ENCODE results near the gene CTSS. TPM values are rescaled to one million over a fixed set of nuclear protein-coding genes. Genes with fewer than 3 reads are reported as not detected.

Gene CTSS
- total RNA-seq: 13.3 TPM
- 10 to 100 TPM; 11.1 to 20.0 (median 13.9) TPM for polyA plus RNA-seq (ENCODE audit: insufficient read depth in 1 of 8, insufficient read length in 8 of 8, low replicate concordance in 1 of 8)
- long read RNA-seq, donor 1, full-length matches to known transcripts: 2 of 2 reads
- long read RNA-seq, donor 1, partial matches to known transcripts: 0 of 2 reads
- long read RNA-seq, donor 1, other reads (novel, unspliced or antisense): 0 of 2 reads
- long read RNA-seq, donor 2, full-length matches to known transcripts: 1 of 1 reads
- long read RNA-seq, donor 2, partial matches to known transcripts: 0 of 1 reads
- long read RNA-seq, donor 2, other reads (novel, unspliced or antisense): 0 of 1 reads
- long read RNA-seq, donor 3, full-length matches to known transcripts: 5 of 14 reads
- long read RNA-seq, donor 3, partial matches to known transcripts: 9 of 14 reads
- long read RNA-seq, donor 3, other reads (novel, unspliced or antisense): 0 of 14 reads
- long read RNA-seq, donor 4, full-length matches to known transcripts: 1 of 1 reads
- long read RNA-seq, donor 4, partial matches to known transcripts: 0 of 1 reads
- long read RNA-seq, donor 4, other reads (novel, unspliced or antisense): 0 of 1 reads
- long read RNA-seq, donor 5, full-length matches to known transcripts: 6 of 12 reads
- long read RNA-seq, donor 5, partial matches to known transcripts: 6 of 12 reads
- long read RNA-seq, donor 5, other reads (novel, unspliced or antisense): 0 of 12 reads
- long read RNA-seq, donor 6, full-length matches to known transcripts: 5 of 11 reads
- long read RNA-seq, donor 6, partial matches to known transcripts: 6 of 11 reads
- long read RNA-seq, donor 6, other reads (novel, unspliced or antisense): 0 of 11 reads
- long read RNA-seq, donor 7, full-length matches to known transcripts: 3 of 3 reads
- long read RNA-seq, donor 7, partial matches to known transcripts: 0 of 3 reads
- long read RNA-seq, donor 7, other reads (novel, unspliced or antisense): 0 of 3 reads
- long read RNA-seq, donor 8, full-length matches to known transcripts: 3 of 3 reads
- long read RNA-seq, donor 8, partial matches to known transcripts: 0 of 3 reads
- long read RNA-seq, donor 8, other reads (novel, unspliced or antisense): 0 of 3 reads
- long read RNA-seq, donor 9, full-length matches to known transcripts: 1 of 1 reads
- long read RNA-seq, donor 9, partial matches to known transcripts: 0 of 1 reads
- long read RNA-seq, donor 9, other reads (novel, unspliced or antisense): 0 of 1 reads
- long read RNA-seq, donor 10, full-length matches to known transcripts: 2 of 2 reads
- long read RNA-seq, donor 10, partial matches to known transcripts: 0 of 2 reads
- long read RNA-seq, donor 10, other reads (novel, unspliced or antisense): 0 of 2 reads
- long read RNA-seq, donor 11, full-length matches to known transcripts: 2 of 2 reads
- long read RNA-seq, donor 11, partial matches to known transcripts: 0 of 2 reads
- long read RNA-seq, donor 11, other reads (novel, unspliced or antisense): 0 of 2 reads

- 0% methylated on average over 1 of the region's 4 CpGs for WGBS (ENCODE audit: insufficient coverage)
- no peaks in the 10 kb centered on the region for H3K36me3 ChIP-seq (ENCODE audit: control insufficient read depth, insufficient read depth, low read length)
- peaks cover 3% of the 10 kb centered on the region for H3K4me1 ChIP-seq (ENCODE audit: control insufficient read depth, insufficient read depth, low read length)
- peak within 1 kb of the TSS; percentile 82 for H3K27ac ChIP-seq (ENCODE audit: low read length)
- DNase-seq: peak; percentile 59
- H3K27me3 ChIP-seq (ENCODE audit: control insufficient read depth, insufficient read depth, low read length): no peaks in the 10 kb centered on the region
- peak within 1 kb of the TSS; percentile 9 for H3K4me3 ChIP-seq (ENCODE audit: low read length)
- peaks cover 2% of the 10 kb centered on the region for H3K9me3 ChIP-seq (replicated peaks; ENCODE audit: control insufficient read depth, low read depth, low read length)
Measured at GRCh38 chr1:150765296-150765976, at the start of gene CTSS. Gene CTSS (minus strand): TSS chr1:150765778. CDS start chr1:150764763, 1,015 bp downstream.

DNA sequence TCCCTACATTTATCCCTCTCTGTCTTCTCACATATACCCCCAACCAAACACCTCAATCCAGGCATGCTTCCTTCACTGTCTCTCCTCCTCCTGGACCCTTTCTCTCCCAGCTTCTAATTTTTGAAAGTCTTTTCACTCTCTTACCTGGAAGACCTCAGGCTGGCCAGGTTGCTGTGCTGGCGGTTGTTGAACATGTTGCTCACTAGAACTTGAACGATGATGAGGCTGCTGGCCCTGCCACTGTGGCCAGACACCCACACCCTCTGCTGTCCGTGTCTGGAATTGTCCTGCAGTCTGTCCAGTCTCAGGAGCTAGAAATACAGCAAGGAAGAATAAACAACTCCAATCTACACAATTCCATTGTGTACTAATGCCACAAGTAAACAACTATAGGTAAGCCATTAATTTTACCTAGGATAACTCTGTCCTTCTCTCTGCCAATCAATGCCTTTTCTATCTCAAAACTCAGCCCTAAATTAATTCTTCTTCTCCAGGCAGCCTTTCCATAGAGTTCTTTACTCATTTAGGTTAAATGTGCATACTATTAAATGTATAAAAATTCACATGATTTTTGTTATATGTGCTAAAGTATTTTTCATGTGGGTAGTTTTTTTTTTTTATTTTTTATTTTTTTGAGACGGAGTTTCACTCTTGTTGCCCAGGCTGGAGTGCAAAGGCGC, 47.6 kb upstream of the CTSS start:
- Histone ChIP-seq H3K4me3 (ENCODE audit: low read length) (no peak overlapping the region), H3K36me3 (ENCODE audit: control insufficient read depth, insufficient read depth, low read length) (peaks cover 57% of the 10 kb centered on the region), H3K27me3 (ENCODE audit: control insufficient read depth, insufficient read depth, low read length) (no peaks in the 10 kb centered on the region), H3K27ac (ENCODE audit: low read length) (no peak overlapping the region), H3K4me1 (ENCODE audit: control insufficient read depth, insufficient read depth, low read length) (no peaks in the 10 kb centered on the region), H3K9me3 (replicated peaks; ENCODE audit: control insufficient read depth, low read depth, low read length) (no peaks in the 10 kb centered on the region)
- peak; percentile 69 for DNase-seq
- WGBS (ENCODE audit: insufficient coverage): 100% methylated on average over 2 of the region's 5 CpGs

DNA sequence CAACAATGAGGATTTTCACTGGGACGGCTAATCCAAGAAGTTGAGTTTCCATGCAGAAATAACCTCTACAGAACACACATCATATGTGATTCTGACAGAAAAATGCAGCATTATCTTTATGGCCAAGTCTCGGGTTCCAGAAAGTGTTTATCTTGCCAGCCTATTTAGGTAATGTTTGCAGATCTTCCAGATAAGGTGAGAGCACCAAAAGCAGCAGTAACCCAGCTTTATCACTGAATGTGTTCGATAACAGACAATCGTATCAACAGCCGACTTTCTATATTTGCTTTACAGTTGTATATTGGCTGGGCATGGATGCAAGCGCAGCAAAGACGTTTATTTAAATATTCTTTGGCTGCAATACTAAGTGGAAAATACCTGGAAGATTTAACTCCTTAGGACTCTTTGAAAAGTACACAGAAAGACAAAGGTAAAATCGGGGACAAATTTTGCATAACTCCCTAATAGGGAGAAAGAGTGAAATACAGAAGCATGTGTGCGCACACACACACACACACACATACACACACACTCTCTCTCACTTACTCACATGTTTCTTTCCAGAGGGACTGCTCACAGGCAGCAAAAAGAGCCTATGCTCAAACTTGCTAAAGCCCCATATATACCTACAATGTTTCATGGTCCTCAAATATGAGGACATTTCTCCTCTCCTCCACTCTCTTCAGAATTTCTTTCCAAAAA, 45.5 kb upstream of the CTSS start:
- WGBS (ENCODE audit: insufficient coverage): 45% methylated on average over 2 of the region's 9 CpGs
- H3K27me3 ChIP-seq (ENCODE audit: control insufficient read depth, insufficient read depth, low read length): no peaks in the 10 kb centered on the region
- no peak overlapping the region for H3K27ac ChIP-seq (ENCODE audit: low read length)
- H3K36me3 ChIP-seq (ENCODE audit: control insufficient read depth, insufficient read depth, low read length): peaks cover 41% of the 10 kb centered on the region
- no peak overlapping the region for H3K4me3 ChIP-seq (ENCODE audit: low read length)
- no peak for DNase-seq
- no peaks in the 10 kb centered on the region for H3K9me3 ChIP-seq (replicated peaks; ENCODE audit: control insufficient read depth, low read depth, low read length)
- H3K4me1 ChIP-seq (ENCODE audit: control insufficient read depth, insufficient read depth, low read length): peaks cover 3% of the 10 kb centered on the region

DNA sequence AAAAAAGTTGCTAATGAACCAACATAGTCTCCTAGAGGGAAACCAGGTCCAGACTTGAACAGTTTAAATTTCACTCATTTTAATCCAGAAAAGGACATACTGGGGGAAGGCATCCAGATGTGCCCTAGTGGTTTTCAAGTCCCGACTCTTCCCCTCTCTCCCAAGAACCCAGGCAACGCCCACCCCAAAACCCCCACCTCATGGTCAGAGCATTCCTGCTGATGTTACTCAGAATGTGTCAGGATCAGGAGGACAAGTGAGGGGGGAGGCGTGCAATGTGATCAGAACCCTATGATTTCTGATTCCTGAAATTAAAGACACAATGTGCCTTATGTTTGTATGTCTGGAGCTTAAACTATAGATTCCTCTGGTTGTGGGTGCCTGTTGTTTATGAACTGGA, 44.1 kb upstream of the CTSS start:
- Histone ChIP-seq H3K36me3 (ENCODE audit: control insufficient read depth, insufficient read depth, low read length) (peaks cover 38% of the 10 kb centered on the region), H3K27me3 (ENCODE audit: control insufficient read depth, insufficient read depth, low read length) (no peaks in the 10 kb centered on the region), H3K4me1 (ENCODE audit: control insufficient read depth, insufficient read depth, low read length) (peaks cover 3% of the 10 kb centered on the region), H3K27ac (ENCODE audit: low read length) (no peak overlapping the region), H3K9me3 (replicated peaks; ENCODE audit: control insufficient read depth, low read depth, low read length) (no peaks in the 10 kb centered on the region), H3K4me3 (ENCODE audit: low read length) (no peak overlapping the region)
- DNase-seq: no peak
- WGBS (ENCODE audit: insufficient coverage): no CpG with 5 or more reads among the region's 3 CpGs

GRCh38 chr1:150808846-150809245, 43.3 kb upstream of the CTSS start:
- 31% methylated on average over 2 of the region's 2 CpGs for WGBS (ENCODE audit: insufficient coverage)
- DNase-seq: peak; percentile 47
- H3K9me3 ChIP-seq (replicated peaks; ENCODE audit: control insufficient read depth, low read depth, low read length): no peaks in the 10 kb centered on the region
- peaks cover 3% of the 10 kb centered on the region for H3K4me1 ChIP-seq (ENCODE audit: control insufficient read depth, insufficient read depth, low read length)
- H3K27me3 ChIP-seq (ENCODE audit: control insufficient read depth, insufficient read depth, low read length): no peaks in the 10 kb centered on the region
- H3K4me3 ChIP-seq (ENCODE audit: low read length): no peak overlapping the region
- H3K36me3 ChIP-seq (ENCODE audit: control insufficient read depth, insufficient read depth, low read length): peaks cover 39% of the 10 kb centered on the region
- no peak overlapping the region for H3K27ac ChIP-seq (ENCODE audit: low read length)

DNA sequence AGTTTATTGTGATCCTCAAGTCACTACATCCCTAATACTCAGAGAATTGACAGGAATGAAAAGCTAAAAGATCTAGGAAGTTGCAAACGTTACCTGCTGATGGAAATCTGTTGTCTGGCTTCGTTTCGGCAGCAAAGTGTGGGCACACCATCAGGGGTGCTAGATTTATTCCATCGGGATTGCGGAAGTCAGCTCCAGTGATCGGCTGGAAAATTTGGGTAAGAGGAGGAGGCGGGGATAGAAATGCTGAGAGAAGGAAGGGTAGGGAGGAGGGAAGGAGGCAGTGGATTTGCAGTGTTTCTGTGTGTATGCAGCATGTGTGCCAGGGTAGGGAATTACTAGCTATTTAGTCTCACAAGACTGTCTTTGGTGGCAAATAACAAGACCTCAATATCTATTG, 42.5 kb upstream of the CTSS start, which contains the start of gene CTSK:
TSS of gene CTSK (minus strand) at position 140 of the 400 bp plus-strand sequence. CDS start 1,455 bp downstream, outside the sequence.
- WGBS (ENCODE audit: insufficient coverage): 16% methylated on average over 6 of the region's 7 CpGs
- peak; percentile 89 for DNase-seq
- H3K4me3 ChIP-seq (ENCODE audit: low read length): peak within 1 kb of the TSS; percentile 46
- peak within 1 kb of the TSS; percentile 80 for H3K27ac ChIP-seq (ENCODE audit: low read length)
- H3K27me3 ChIP-seq (ENCODE audit: control insufficient read depth, insufficient read depth, low read length): no peaks in the 10 kb centered on the region
- peaks cover 34% of the 10 kb centered on the region for H3K36me3 ChIP-seq (ENCODE audit: control insufficient read depth, insufficient read depth, low read length)
- no peaks in the 10 kb centered on the region for H3K9me3 ChIP-seq (replicated peaks; ENCODE audit: control insufficient read depth, low read depth, low read length)
- peaks cover 3% of the 10 kb centered on the region for H3K4me1 ChIP-seq (ENCODE audit: control insufficient read depth, insufficient read depth, low read length)

GRCh38 chr1:150807249-150808023, 41.9 kb upstream of the CTSS start:
- peak overlapping the region; percentile 80 for H3K27ac ChIP-seq (ENCODE audit: low read length)
- 0% methylated on average over 1 of the region's 7 CpGs for WGBS (ENCODE audit: insufficient coverage)

GRCh38 chr1:150805899-150806298, 40.3 kb upstream of the CTSS start:
- DNase-seq: no peak
- Histone ChIP-seq H3K4me1 (ENCODE audit: control insufficient read depth, insufficient read depth, low read length) (peaks cover 3% of the 10 kb centered on the region), H3K4me3 (ENCODE audit: low read length) (no peak overlapping the region), H3K27me3 (ENCODE audit: control insufficient read depth, insufficient read depth, low read length) (no peaks in the 10 kb centered on the region), H3K9me3 (replicated peaks; ENCODE audit: control insufficient read depth, low read depth, low read length) (no peaks in the 10 kb centered on the region), H3K36me3 (ENCODE audit: control insufficient read depth, insufficient read depth, low read length) (peaks cover 16% of the 10 kb centered on the region), H3K27ac (ENCODE audit: low read length) (no peak overlapping the region)
- WGBS (ENCODE audit: insufficient coverage): no CpG with 5 or more reads among the region's 4 CpGs

More at GRCh38 chr1:150807249-150808023, 41.9 kb upstream of the CTSS start:
- DNase-seq: peak; percentile 63
- Histone ChIP-seq H3K4me3 (ENCODE audit: low read length) (peak overlapping the region; percentile 46), H3K27me3 (ENCODE audit: control insufficient read depth, insufficient read depth, low read length) (no peaks in the 10 kb centered on the region), H3K9me3 (replicated peaks; ENCODE audit: control insufficient read depth, low read depth, low read length) (no peaks in the 10 kb centered on the region), H3K4me1 (ENCODE audit: control insufficient read depth, insufficient read depth, low read length) (peaks cover 3% of the 10 kb centered on the region), H3K36me3 (ENCODE audit: control insufficient read depth, insufficient read depth, low read length) (peaks cover 27% of the 10 kb centered on the region)

All from muscle of leg (tissue), 16 donors.